Testis (tissue), 3 donors: Measurements from ENCODE around the gene ATP11A. TPM values are rescaled to one million over a fixed set of nuclear protein-coding genes. Genes with fewer than 3 reads are reported as not detected.

ENCODE experiments used
- DNase-seq: peaks from one replicate; pipeline ENCODE4 v3.0.0-alpha.2; 2019
- H3K27ac ChIP-seq, 2 donors: fragments of 200-600 bp; sonication (generic); one replicate each; pipeline ENCODE4 v1.5.1; 2019
- H3K27me3 ChIP-seq: fragments of 200-600 bp; sonication (generic); one replicate; pipeline ENCODE4 v1.5.1; 2019
- H3K36me3 ChIP-seq: fragments of 200-600 bp; sonication (generic); one replicate; pipeline ENCODE4 v1.5.1; 2017; ENCODE audit warnings: low read depth; ENCODE audit errors: missing control alignments
- H3K4me1 ChIP-seq: fragments of 200-600 bp; sonication (generic); one replicate; pipeline ENCODE4 v1.5.1; 2019
- H3K4me3 ChIP-seq, 2 donors: fragments of 200-600 bp; sonication (generic); one replicate each; pipeline ENCODE4 v1.5.1; 2017 to 2019
- H3K9me3 ChIP-seq: fragments of 200-600 bp; sonication (generic); one replicate; pipeline ENCODE4 v1.5.1; 2017
- CTCF ChIP-seq, 3 experiments: fragments of 450-650 bp in 2 of 3; fragments of 200-600 bp in 1 of 3; sonication (generic) in 1 of 3; IDR thresholded peaks; one replicate each; pipeline ENCODE4 v1.5.1; 2016 to 2019; ENCODE audit warnings: antibody characterized with exemption in 3 of 3, mild to moderate bottlenecking in 2 of 3, moderate library complexity in 1 of 3
- POLR2A ChIP-seq: fragments of 450-650 bp; IDR thresholded peaks from one replicate; pipeline ENCODE4 v1.6.1; 2017; ENCODE audit warnings: antibody characterized with exemption, mild to moderate bottlenecking, moderate library complexity
- WGBS, 2 donors: methylation state at CpG; one replicate each; pipeline ENCODE4 v1.1.5; 2018; 5-methylcytosine and 5-hydroxymethylcytosine counted together
- intact Hi-C: fragments of 100-400 bp; cut with DNase I; formaldehyde crosslinking; loops from one replicate; pipeline ENCODE4 v1.15.1; 2023; ENCODE audit warnings: low total_unique reads
- polyA plus RNA-seq: library from polyadenylated mRNA; stranded (reverse); fragments of 350-450 nt; fragmentation: Illumina TruSeq; extraction: RNeasy Lipid Tissue Mini Kit (QIAGEN cat#74804); gene quantifications from one replicate; pipeline ENCODE4 v1.2.3, GENCODE V29; 2014; ENCODE audit warnings: low read depth, low replicate concordance; ENCODE audit not compliant: insufficient read depth
- total RNA-seq, 2 donors: library from RNA; depleted of rRNA; stranded (reverse); fragments of >200 nt; gene quantifications; one replicate each; pipeline ENCODE4 v1.2.3, GENCODE V29; 2016

The ATP11A gene
- total and polyA plus RNA-seq, 3 donors from 2014 or later = 34.4 to 122 (median 112) TPM

- Histone ChIP-seq H3K36me3 (no peaks in the 10 kb centered on the region), H3K27me3 (no peaks in the 10 kb centered on the region), H3K9me3 (no peaks in the 10 kb centered on the region), H3K4me3 (no peak overlapping the region), H3K27ac (no peak overlapping the region), H3K4me1 (peaks cover 3% of the 10 kb centered on the region)
- no peak for TF ChIP-seq POLR2A
- no peak for DNase-seq
- intact Hi-C loops = no loop called here
- 92 to 93% methylated on average over 3 to 12 of the region's 12 CpGs for WGBS, 2 donors
These were observed 147.1 kb downstream of the ATP11A start for GRCh38 chr13:112836940-112837339.

GRCh38 chr13:112837371-112838037, 147.7 kb downstream of the ATP11A start:
- intact Hi-C loops = no loop called here
- no peak for DNase-seq
- TF ChIP-seq CTCF (IDR thresholded peaks at IDR 0.05) (no peak), POLR2A (no peak)

GRCh38 chr13:112838038-112838841, 148.4 kb downstream of the ATP11A start:
- Histone ChIP-seq H3K9me3 (no peaks in the 10 kb centered on the region), H3K27me3 (no peaks in the 10 kb centered on the region), H3K4me1 (peaks cover 6% of the 10 kb centered on the region), H3K27ac (no peak overlapping the region), H3K36me3 (no peaks in the 10 kb centered on the region), H3K4me3 (no peak overlapping the region)
- TF ChIP-seq POLR2A (no peak), CTCF (IDR thresholded peaks at IDR 0.05) (no peak)
- WGBS, 2 donors = 94 to 96% methylated on average over 18 to 35 of the region's 35 CpGs
- intact Hi-C loops = no loop called here
- DNase-seq = no peak

More at GRCh38 chr13:112837371-112838037, 147.7 kb downstream of the ATP11A start:
- no peak overlapping the region for H3K27ac ChIP-seq
- 83 to 93% methylated on average over 22 to 26 of the region's 26 CpGs for WGBS, 2 donors
- H3K4me3 ChIP-seq = no peak overlapping the region
- H3K4me1 ChIP-seq = peaks cover 6% of the 10 kb centered on the region
- H3K9me3 ChIP-seq = no peaks in the 10 kb centered on the region
- no peaks in the 10 kb centered on the region for H3K36me3 ChIP-seq
- no peaks in the 10 kb centered on the region for H3K27me3 ChIP-seq

- H3K4me3 ChIP-seq = no peak overlapping the region
- H3K9me3 ChIP-seq = no peaks in the 10 kb centered on the region
- intact Hi-C loops = no loop called here
- no peak for TF ChIP-seq POLR2A
- TF ChIP-seq CTCF (IDR thresholded peaks at IDR 0.05) = no peak
- peaks cover 6% of the 10 kb centered on the region for H3K4me1 ChIP-seq
- DNase-seq = no peak
- no peaks in the 10 kb centered on the region for H3K36me3 ChIP-seq
- no peak overlapping the region for H3K27ac ChIP-seq
- 85 to 95% methylated on average over 7 of the region's 7 CpGs for WGBS, 2 donors
- H3K27me3 ChIP-seq = no peaks in the 10 kb centered on the region
These were observed 148.9 kb downstream of the ATP11A start for GRCh38 chr13:112838842-112839117.

- H3K4me1 ChIP-seq = peaks cover 6% of the 10 kb centered on the region
- H3K36me3 ChIP-seq = no peaks in the 10 kb centered on the region
- H3K27me3 ChIP-seq = no peaks in the 10 kb centered on the region
- H3K9me3 ChIP-seq = no peaks in the 10 kb centered on the region
- DNase-seq = no peak
- no peak overlapping the region for H3K4me3 ChIP-seq
- TF ChIP-seq POLR2A (no peak), CTCF (IDR thresholded peaks at IDR 0.05) (no peak)
- 94 to 95% methylated on average over 12 of the region's 12 CpGs for WGBS, 2 donors
- intact Hi-C loops = no loop called here
- H3K27ac ChIP-seq = no peak overlapping the region
These were observed 149.7 kb downstream of the ATP11A start for GRCh38 chr13:112839356-112840105.
